Hippocampal formation (tissue), 2 donors: ENCODE measurements around the gene AUNIP.
"Not testable (repeated sequence)": the region's sequence is repeated elsewhere in the genome, so short reads cannot be mapped to it uniquely, and the experiment has no call there.

Experiments
- DNase-seq, 2 donors: peaks; one replicate each; lab custom pipeline; 2025; lab: John Stamatoyannopoulos, UW

Gene AUNIP

DNA sequence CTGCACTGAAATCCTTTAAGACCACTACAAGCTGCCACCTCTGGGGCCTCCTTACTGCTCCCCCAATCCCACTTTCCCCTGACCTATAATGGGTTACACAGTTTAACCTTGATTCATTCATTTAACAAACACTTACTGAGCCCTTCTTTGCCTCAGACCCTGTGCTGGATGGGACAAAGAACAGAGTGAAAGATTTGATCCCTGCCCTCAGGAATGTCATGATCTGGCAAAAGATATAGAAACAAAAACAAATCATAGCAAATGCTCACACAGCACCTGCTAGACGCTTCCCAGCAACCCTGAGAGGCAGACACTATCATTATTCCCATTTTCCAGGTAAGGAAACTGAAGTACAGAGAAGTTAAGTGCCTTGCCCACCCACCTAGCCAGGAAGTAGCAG lies 7.0 kb upstream of the AUNIP start:
- DNase-seq: no peak

DNA sequence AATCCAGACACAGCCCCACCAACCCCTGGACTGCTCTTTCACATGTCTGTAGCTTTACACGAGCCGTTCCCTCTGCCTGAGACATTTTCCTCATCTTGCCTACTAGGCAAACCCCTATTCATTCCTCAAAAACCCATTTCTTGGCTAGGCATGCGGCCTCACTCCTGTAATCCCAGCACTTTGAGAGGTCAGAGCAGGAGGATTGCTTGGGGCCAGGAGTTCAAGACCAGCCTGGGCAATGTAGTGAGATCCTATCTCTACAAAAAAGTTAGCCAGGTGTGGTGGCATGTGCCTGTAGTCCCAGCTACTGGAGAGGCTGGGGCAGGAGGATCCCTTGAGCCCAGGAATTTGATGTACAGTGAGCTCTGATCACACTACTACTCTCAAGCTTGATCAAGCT lies 5.2 kb upstream of the AUNIP start:
- no peak for DNase-seq

DNA sequence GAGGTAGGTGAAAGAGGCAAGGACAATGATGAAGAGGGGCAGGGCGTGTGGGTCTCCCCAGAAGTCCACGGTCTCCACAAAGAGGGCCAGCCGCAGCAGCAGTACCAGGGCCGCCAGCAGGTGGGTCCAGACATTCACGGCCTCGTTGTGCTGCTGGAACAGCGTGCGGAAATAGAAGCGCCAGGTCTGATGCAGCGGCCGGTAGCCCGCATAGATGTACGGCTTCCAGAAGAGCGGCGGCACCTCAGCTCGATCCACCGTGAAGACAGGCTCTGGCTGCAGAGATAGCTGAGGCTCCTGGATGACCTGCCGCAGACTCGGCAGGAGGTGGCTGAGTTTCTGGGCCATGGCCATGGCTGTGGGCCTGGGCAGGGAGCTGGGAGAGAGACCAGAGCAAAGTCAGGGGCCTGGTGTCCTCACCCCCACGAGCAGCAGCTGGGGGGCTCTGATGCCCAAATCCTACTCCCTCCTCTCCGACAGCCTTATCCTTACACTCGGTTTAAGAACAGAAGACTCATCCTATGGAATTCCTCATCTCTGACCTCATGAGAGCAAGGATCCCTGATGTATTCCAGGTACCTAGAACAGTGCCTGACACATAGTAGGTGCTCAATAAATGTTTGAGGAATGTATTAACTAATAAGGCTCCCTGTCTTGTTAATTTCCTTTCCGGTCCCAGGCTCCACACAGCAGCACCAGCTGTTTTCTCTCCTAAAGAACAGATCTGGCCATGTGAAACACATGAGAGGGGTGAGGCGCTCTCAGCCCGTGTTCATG lies 4.4 kb upstream of the AUNIP start:
- DNase-seq: no peak

DNA sequence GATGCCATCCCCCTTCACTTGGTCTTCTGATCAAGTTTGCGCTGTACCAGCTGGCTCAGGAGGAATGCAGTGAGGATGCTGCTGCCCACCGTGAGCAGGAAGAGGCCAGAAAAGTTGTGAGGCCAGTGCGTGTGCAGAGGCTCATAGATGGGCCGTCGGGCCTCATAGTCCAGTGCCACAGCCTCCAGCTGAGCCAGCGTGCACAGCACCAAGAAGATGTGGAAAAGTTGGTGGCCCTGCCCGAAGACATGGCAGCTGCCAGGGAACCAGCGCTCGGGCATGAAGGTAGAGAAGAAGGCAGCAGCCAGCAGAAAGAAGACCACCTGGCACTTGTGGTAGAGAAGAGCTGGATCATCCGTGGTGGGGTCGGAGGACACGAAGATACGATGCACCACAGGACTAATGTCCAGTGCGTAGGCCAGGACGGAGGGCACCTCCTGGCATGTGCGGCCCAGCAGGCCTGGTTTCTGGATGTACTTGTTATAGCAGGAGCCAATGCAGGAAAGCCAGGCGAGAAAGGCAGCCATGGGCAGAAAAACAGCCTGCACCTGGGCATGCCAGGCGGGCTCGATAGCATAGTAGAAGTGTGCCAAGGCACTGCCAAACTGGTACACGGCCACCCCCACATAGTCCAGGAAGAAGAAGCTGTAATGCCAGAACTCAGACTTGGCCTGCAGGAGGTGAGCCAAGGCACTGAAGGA lies 3.7 kb upstream of the AUNIP start:
- no peak for DNase-seq

DNA sequence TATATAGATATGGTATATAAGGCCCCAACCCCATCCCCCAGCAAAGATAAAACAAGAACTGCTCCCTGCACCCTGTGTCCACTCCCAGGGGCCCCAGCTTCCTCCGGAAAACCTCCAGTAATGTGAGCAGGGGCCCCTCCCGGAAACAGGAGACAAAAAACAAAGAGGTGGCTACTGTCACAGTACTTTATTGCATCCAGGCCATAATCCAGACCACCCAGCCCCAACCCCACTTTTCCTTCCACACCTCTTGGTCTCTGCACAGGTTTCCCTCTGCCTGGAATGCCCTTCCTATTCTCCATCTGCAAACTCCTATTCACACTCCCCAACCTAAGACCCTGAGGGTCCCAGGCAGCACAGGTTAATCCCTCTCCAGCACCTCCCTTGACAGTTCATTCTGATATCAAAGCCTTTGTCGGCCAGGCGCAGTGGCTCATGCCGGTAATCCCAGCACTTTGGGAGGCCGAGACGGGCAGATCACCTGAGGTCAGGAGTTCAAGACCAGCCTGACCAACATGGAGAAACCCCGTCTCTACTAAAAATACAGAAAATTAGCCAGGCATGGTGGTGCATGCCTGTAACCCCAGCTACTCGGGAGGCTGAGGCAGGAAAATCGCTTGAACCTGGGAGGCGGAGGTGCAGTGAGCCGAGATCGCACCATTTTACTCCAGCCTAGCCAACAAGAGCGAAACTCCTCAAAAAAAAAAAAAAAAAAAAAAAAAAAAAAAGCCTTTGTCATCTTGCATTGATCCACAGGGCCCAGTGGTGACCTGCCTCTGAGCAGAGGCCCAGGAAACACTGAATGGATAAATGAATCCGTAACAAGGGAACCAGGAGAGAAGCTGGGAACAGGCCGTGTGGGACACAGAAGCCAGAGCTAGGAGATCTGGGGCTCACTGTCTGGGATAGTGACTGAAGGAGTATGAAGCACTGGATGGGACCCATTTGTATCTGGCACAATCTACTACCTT lies 2.3 kb upstream of the AUNIP start:
- peak in 1 of 2 donors; percentile 10 for DNase-seq

DNA sequence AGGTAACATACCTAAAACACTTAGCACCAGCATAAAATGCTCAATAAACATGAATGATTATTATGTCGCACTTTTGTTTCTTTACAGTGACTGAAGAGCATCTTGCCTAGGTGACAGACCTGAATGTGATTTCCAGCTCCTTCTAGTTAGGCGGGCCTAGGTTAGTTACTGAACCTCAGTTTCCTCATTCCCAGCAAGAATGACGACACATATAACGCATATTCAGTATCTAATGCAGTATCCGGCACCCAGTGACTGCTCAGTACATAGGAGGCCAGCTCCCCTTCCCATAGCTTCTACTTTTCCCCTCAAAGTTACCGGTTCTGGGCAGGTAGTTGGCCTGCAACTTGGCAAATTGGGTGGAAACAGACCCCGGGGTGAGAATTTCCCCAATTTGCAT lies 763 bp downstream of the AUNIP start:
- DNase-seq: no peak

DNA sequence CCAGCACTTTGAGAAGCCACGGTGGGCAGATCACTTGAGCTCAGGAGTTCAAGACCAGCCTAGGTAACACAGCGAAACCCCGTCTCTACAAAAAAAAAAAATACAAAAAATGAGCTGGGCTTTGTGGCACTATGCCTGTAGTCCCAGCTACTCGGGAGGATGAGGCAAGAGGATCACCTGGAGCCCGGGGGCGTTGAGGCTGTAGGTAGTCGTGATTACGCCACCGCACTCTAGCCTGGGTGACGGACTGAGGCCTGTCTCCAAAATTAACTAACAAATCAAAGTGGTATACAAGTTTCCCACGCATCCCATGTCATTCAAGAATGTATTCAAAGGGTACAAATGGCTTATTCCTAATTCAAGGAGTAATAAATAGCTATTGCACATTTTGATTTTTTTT lies 2.4 kb downstream of the AUNIP start:
- no peak for DNase-seq

DNA sequence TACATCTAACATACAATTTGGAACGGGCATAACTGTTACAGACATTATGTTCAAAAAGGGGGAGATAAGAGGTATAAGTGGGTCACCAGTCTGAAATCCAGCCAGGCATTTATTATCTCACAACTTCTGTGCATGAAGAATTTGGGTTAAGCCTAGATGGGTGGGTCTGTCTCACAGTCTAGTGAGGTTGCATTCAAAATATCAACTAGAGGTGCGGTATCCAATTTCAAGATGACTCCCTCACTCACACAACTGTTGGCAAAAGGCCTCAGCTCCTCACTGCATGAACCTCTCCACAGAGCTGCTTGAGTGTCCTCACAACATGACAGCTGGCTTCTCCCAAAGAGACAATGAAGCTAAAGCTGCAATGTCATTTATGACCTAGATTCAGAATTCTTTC lies 4.7 kb downstream of the AUNIP start:
- DNase-seq: no peak

DNA sequence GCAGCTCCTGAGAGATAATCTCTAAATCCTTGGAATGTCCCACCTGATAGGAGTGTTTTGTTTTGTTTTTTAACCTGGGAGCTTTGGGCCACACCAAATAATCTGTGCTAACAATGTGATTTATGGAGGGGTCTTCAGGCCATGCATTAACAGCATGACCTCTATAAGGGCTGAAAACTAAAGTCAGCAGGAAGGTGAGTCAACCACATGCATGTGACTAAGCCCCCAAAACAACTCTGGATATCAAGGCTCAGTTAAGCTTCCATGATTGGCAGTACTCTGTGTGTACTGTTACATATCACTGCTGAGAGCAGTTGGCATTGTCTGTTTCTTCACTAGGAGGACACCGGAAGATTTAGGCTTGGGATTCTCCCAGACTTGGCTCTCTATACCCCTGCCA lies 10.7 kb downstream of the AUNIP start:
- no peak for DNase-seq

DNA sequence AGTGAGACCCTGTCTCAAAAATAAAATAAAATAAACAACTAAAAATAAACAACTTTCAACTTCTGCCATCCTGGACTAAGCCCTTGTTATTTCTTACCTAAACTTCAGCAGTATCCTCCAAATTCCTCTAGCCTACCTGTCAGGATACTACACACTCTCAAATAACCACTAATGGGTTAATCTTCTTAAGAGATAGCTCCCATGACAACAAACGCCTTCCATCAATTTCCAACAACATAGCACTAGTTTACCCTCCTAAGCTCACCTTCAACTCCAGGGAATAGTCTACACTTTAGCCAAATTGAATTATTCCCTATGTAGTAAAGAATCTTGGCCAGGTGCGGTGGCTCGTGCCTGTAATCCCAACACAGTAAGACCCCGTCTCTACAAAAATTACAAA lies 11.3 kb downstream of the AUNIP start:
- no peak for DNase-seq

DNA sequence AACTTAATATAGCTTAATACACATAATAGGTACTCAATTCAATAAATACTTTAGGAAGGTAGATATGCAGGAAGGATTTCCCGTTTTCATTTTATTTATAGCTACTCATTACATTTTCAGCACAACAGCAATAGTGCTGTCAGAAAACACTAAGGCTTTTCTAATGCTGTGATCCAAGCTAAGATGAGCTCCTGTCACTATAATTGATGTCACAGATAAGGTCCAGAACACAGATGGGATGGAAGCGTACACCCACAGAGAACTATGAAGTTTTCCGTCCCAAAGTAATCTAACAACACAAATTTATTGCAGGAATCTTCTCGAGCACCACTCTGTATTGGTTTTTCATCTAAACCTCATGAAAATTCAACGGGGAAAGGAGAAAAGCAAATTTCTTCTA lies 13.6 kb downstream of the AUNIP start:
- no peak for DNase-seq

DNA sequence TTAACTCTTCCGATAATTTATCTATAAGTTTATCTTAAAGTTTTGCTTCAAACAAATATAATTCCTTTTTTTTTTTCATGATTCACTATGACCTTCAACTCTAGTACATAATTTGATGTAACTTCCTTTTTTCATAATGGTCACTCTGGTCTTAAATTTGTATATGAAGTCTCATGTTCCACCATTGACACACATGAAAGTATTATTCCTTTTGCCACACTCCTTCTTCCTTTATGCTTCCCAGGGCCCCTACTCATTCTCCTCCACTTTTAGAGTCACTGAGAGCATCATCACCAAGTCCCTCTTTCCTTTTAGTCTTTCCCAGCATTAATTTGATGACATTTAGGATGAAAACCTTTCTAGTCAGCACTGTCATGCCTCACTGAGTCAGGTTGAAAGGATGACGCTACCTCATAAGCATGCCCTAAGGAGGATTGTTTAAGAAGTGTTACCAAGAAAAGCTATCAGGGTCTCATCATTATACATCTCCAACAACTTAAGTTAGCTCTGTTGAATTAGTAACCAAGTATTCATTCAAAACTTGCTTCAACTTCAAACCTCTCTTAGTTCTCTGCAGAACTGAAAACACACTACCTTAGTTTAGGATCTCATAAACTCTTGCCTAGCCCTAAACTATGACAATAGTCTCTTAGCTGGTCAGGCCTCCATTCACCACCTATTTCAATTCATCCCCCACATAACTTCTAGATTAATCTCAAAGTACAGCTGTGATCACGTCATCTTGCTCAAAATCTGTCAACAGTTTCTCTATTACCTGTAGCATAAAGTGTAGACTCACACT lies 14.5 kb downstream of the AUNIP start:
- no peak for DNase-seq

DNA sequence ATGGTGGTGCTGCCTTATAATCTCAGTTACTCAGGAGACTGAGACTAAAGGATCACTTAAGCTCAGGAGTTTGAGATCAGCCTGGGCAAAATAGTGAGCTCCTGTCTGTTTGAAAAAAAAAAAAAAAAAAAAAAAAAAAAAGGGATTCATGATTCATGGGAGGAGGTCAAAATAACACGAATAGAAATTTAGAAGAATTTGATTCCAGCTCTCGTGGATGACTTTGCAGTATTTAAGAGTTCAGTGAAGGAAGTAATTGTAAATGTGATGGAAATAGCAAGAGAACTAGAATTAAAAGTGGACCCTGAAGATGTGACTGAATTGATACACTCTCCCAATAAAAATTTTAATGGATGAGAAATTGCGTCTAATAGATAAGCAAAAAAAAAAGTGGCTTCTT lies 15.8 kb downstream of the AUNIP start:
- no peak for DNase-seq

DNA sequence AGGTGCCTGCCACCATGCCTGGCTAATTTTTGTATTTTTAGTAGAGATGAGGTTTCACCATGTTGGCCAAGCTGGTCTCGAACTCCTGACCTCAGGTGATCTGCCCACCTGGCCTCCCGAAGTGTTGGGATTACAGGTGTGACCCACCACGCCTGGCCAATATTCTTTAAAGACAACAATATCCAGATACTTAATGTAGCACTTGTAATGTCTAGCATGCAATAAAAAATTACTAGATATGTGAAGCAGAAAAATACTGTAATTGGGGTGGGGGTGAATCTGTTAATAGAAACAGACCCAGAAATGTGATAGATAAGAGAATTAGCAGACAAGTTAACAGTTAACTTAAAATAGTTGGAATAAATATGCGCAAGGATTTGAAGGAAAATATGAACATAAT lies 19.4 kb downstream of the AUNIP start:
- not testable (repeated sequence) for DNase-seq

DNA sequence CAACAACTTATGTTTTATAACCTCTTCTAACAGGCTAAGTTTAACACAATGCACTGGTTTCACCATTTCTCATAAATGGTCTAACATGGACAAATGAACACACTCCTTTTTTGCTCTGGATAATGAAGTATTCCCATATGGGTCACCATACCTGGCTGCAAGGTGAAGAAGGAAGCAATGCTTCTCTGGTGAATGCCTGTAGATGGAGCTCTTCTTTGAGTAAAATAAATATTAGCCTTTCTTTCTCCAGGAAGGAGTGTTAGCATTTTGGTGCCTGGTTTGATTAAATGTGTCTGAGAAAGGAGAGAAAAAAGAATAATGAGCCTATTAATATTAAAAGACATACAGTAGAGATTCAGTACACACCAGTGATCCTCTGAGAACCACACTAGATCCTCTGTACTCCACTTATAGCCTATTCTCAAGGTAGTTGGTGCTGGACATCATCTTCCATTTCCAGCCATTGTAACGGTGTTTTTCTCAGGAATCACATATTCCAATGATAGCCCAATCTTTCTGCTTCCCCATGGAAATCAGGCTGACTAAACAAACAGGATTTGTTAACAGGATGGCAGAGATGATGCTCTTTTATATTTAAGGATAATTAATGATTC lies 21.9 kb downstream of the AUNIP start:
- peak in 1 of 2 donors; percentile 8 for DNase-seq

DNA sequence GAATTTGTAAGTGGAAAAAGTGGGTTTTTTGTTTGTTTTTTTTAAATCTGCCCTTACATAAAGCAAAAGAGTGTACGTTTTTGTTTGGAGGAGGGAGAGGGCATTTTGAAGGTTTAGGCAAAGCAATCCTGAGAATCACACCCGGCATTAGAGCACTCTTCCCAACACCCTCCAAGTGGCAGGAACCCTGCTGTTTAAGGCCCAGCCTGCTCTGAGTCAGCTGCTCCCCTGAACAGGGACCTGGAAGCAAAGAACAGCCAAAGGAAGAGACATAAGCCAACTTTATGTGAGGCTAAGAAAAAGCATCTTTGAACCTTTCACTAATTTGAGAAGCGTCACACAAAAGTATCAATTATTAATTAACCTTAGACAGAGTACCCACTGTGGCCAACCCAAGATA lies 22.6 kb downstream of the AUNIP start:
- no peak for DNase-seq

DNA sequence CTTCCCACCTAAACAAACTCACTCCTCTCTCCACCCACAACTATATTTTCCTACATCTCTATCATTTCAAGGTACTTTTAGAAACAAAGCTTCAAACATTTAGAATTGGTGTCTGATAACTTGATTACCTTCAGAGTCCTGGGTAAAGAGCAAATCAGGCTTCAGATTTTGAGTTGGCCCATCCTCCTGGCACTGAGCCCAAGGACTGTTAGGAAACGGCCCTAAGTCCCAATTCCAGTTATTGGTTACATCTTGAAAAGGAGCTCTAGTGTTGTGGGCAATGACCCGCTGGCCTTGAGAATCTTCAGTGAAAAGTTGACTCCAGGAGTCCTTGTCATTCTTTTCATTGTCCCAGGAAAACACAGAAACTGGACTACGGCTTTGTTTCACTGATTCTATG lies 24.4 kb downstream of the AUNIP start:
- no peak for DNase-seq

DNA sequence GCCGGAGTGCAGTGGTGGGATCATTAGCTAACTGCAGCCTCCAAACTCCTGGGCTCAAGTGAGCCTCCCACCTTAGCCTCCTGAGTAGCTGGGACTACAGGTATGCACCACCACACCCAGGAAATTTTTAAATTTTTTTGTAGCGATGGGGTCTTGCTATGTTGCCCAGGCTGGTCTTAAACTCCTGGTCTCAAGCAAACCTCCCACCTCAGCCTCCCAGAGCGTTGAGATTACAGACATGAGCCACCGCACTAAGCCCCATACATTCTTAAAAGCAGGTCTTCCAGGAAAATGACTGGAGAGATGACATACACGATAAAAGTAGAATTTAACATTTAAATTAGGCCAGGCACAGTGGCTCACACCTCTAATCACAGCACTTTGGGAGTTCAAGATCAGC lies 26.1 kb downstream of the AUNIP start:
- DNase-seq: no peak

DNA sequence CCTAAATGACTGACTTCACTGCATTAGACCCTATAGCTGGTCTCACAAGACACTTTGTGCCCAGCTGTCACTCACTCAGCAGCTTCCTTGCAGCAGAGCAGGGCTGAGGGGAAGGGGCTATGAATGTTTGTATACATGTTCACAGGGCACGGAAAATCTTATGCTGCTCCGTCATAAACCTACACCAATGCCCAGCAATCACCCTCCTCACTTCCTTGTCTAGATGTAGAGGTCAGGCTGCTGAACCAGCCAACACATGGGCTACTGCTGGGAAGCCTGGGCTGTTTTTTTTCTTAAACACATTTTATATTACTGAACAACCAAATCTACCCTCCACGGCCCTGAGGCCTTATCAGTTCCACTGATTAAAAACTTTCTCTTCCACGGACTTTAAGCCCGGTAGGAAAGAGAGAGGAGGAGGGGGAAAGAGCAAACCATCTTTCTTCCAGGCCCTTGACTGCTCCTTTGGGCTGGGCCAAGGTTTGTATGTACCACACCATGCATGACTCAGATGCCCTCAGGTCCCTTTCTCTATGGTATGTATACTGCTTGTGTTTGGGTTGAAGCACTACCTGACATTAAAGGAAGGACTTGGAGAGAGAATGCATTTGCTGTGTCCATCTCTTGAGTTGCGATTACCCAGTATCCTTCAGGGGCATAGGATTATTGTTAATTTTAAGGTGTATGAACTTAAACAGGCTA lies 26.8 kb downstream of the AUNIP start:
- no peak for DNase-seq

DNA sequence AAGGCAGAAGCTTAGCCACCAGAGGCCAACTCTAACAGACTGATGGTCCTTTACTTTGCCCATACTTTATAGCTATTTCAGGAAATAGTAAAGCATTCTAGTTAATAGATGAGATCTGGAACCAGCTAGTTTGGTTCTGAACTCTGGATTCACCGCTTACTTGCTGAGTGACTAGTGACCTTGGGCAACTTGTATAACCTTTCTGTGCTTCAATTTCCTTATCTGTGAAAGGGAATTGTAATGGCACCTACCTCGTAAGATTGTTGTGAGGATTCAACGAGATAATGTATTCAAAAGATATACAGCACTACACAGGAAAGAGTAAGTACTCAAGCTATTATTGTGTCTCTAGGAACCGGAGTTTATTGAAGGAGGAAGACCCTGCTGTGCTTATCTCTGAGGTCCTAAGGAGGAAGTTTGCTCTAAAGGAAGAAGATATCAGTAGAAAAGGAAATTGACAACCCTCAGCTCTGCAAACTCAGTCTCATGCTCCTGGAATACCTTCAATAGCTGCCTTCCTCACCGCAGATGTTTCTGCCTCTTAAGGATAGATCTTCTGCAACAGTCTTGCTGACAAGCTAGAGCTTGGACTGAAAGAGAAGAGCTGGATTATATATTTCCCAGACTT lies 27.6 kb downstream of the AUNIP start:
- DNase-seq: no peak
